Mesothelial cell of epicardium (in vitro differentiated cells): ENCODE measurements around the gene ZMYND8. TPM values are rescaled to one million over a fixed set of nuclear protein-coding genes. Genes with fewer than 3 reads are reported as not detected.
"Not testable (repeated sequence)": the region's sequence is repeated elsewhere in the genome, so short reads cannot be mapped to it uniquely, and the experiment has no call there.

Experiments used
- DNase-seq, 2 experiments: peaks; one replicate each; pipeline ENCODE4 v3.0.0; 2021; ENCODE audit warnings: low spot score in 2 of 2; ENCODE audit not compliant: unreplicated experiment in 2 of 2
- H3K27ac Mint-ChIP-seq: 2 replicates; pipeline ENCODE4 v1.8.0; 2021; ENCODE audit warnings: mixed read lengths
- H3K27me3 Mint-ChIP-seq: 2 replicates; pipeline ENCODE4 v1.8.0; 2021; ENCODE audit warnings: low read depth, mixed read lengths
- H3K36me3 Mint-ChIP-seq: 2 replicates; pipeline ENCODE4 v1.8.0; 2021; ENCODE audit warnings: mixed read lengths
- H3K4me1 Mint-ChIP-seq: 2 replicates; pipeline ENCODE4 v1.8.0; 2021; ENCODE audit warnings: mixed read lengths
- H3K4me3 Mint-ChIP-seq: 2 replicates; pipeline ENCODE4 v1.8.0; 2021; ENCODE audit warnings: mild to moderate bottlenecking, moderate library complexity, mixed read lengths
- H3K9me3 Mint-ChIP-seq: 2 replicates; pipeline ENCODE4 v1.8.0; 2021; ENCODE audit warnings: mixed read lengths
- total RNA-seq: library from RNA; stranded (reverse); gene quantifications from 3 replicates; pipeline ENCODE4 v1.2.1, GENCODE V29; 2021
- TF ChIP-seq, protein P1 (sequence below): fragments of 200-600 bp; sonication (generic); IDR thresholded peaks from one replicate; pipeline ENCODE4 v1.5.0; 2021; ENCODE audit warnings: antibody characterized with exemption; ENCODE audit not compliant: unreplicated experiment

Gene ZMYND8
- total RNA-seq, 1 donor from 2014 or later, result 120 TPM

DNA sequence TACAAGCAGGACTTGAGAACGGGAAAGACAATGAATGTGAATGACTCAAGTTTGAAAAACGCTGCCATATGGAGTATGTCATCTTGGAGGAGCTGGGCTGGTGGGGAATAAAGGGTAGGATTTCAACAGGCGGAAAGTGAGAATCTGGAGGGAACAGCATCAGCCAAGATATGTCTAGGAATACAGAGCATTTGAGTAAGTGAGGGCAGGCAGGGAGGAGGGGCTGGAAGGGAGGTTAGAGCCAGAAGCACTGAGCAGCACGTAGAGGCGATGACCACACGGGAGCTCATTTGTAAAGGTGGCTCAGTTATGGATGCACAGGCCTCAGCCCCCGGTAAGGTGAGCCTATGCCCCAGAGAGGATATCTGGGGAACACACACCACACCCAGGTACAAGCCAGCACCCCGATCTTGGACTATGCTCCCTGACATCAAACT lies 115.1 kb downstream of the ZMYND8 start:
- TF ChIP-seq, protein P1, sequence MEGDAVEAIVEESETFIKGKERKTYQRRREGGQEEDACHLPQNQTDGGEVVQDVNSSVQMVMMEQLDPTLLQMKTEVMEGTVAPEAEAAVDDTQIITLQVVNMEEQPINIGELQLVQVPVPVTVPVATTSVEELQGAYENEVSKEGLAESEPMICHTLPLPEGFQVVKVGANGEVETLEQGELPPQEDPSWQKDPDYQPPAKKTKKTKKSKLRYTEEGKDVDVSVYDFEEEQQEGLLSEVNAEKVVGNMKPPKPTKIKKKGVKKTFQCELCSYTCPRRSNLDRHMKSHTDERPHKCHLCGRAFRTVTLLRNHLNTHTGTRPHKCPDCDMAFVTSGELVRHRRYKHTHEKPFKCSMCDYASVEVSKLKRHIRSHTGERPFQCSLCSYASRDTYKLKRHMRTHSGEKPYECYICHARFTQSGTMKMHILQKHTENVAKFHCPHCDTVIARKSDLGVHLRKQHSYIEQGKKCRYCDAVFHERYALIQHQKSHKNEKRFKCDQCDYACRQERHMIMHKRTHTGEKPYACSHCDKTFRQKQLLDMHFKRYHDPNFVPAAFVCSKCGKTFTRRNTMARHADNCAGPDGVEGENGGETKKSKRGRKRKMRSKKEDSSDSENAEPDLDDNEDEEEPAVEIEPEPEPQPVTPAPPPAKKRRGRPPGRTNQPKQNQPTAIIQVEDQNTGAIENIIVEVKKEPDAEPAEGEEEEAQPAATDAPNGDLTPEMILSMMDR, result no peak
- peaks cover 42% of the 10 kb centered on the region for H3K36me3 Mint-ChIP-seq
- no peaks in the 10 kb centered on the region for H3K9me3 Mint-ChIP-seq
- no peak for DNase-seq
- H3K4me1 Mint-ChIP-seq, result peaks cover 23% of the 10 kb centered on the region
- no peaks in the 10 kb centered on the region for H3K27me3 Mint-ChIP-seq
- H3K4me3 Mint-ChIP-seq, result no peak overlapping the region
- H3K27ac Mint-ChIP-seq, result peak overlapping the region; percentile 6

DNA sequence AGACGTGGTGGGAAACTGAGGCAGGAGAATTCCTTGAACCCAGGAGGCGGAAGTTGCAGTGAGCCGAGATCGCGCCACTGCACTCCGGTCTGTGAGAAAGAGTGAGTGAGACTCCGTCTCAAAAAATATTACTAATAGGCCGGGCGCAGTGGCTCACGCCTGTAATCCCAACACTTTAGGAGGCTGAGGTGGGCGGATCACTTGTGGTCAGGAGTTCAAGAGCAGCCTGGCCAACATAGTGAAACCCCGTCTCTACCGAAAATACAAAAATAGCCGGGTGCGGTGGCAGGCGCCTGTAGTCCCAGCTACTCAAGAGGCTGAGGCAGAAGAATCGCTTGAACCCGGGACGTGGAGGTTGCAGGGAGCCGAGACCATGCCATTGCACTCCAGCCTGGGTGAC lies 116.4 kb downstream of the ZMYND8 start:
- H3K36me3 Mint-ChIP-seq, result peaks cover 40% of the 10 kb centered on the region
- DNase-seq, H3K27me3 Mint-ChIP-seq, H3K27ac Mint-ChIP-seq, H3K4me3 Mint-ChIP-seq, H3K9me3 Mint-ChIP-seq: not testable (repeated sequence)
- peaks cover 23% of the 10 kb centered on the region for H3K4me1 Mint-ChIP-seq

DNA sequence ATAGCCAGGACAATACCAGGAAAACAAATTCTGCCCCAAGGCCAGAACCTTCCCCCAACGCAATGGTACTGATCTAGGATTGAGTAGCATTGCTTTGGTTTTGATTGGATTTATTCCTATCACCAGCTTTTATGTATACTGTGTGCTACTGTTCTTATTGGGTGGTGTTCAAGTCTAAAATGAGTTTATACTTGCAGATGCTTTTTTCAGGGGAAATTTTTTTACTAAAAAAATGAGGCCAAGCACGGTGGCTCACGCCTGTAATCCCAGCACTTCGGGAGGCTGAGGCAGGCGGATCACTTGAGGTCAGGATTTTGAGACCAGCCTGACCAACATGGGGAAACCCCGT lies 116.8 kb downstream of the ZMYND8 start:
- H3K36me3 Mint-ChIP-seq, result peaks cover 40% of the 10 kb centered on the region

DNA sequence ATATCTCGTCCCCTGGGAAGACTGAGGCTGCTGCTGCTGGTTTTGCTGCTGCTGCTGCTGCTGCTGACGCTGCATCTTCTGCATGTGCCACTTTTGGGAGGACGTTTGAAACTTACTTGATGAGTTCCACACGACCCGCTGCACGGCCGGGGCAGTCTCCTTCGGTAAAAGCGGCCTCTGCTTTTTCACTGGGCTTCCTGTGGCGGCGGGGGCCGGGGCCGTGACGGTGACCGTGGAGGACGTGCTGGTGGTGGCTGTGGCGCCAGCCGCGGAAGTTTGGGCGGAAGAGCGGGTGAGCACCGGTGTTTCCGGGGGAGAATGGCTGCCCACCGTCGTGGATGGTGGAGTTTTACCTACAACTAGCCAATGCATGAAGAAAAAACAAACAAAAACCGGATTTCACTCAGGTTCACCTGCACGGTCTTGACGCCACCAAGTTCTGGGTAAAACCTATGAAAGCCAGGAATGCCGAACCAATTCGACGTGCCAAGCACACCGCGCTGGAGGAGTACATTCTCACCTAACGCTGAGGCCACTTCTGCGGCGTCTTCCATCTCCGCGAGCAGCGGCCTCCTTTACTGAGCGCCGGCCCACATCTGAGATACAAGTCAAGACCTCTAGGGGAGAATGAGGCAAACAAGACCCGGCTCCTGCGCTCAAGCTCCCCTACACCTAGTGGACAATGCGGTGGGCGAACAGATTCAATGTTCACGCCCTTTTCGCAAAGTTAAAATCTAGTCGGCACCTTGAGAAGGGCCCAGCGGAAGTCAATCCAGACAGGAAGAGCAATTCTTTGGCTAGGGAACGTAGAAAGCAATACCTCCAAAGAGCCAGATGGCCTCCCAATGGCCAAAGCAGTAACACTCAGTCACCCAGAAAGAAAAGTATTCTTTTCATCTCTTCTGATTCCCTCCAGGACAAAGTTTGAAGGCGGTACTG lies 117.5 kb downstream of the ZMYND8 start:
- Mint-ChIP-seq H3K4me1 (peaks cover 23% of the 10 kb centered on the region), H3K4me3 (no peak overlapping the region), H3K36me3 (peaks cover 44% of the 10 kb centered on the region), H3K27ac (peak overlapping the region; percentile 39), H3K9me3 (no peaks in the 10 kb centered on the region), H3K27me3 (no peaks in the 10 kb centered on the region)
- DNase-seq, result no peak
- TF ChIP-seq, protein P1, result no peak

More for the DNA sequence above, 116.8 kb downstream of the ZMYND8 start:
- Mint-ChIP-seq H3K4me3 (no peak overlapping the region), H3K9me3 (no peaks in the 10 kb centered on the region), H3K4me1 (peaks cover 23% of the 10 kb centered on the region), H3K27me3 (no peaks in the 10 kb centered on the region), H3K27ac (no peak overlapping the region)
- TF ChIP-seq, protein P1, result no peak
- DNase-seq, result no peak

DNA sequence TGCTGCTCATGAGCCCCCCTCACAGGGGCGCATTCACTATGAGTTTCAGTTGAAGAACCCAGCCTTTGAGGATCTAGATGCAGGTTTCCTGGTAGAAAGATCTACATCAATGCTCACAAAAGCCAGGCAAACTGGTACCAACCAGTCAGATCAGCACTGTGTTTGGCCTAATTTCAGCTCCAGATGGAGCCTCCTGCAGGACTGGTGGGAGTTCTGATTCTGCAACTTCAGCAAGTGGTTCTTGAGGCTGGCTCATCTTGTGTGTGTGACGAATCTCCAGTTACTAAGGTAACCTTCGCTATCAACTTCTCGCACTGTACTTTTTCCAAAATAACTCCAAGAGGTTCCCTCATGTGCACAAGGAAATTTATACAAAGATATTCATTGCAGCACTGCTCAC lies 118.8 kb downstream of the ZMYND8 start:
- no peak for DNase-seq
- Mint-ChIP-seq H3K4me3 (no peak overlapping the region), H3K27me3 (no peaks in the 10 kb centered on the region), H3K36me3 (peaks cover 46% of the 10 kb centered on the region), H3K9me3 (no peaks in the 10 kb centered on the region), H3K27ac (no peak overlapping the region), H3K4me1 (peaks cover 10% of the 10 kb centered on the region)
- TF ChIP-seq, protein P1, result no peak

DNA sequence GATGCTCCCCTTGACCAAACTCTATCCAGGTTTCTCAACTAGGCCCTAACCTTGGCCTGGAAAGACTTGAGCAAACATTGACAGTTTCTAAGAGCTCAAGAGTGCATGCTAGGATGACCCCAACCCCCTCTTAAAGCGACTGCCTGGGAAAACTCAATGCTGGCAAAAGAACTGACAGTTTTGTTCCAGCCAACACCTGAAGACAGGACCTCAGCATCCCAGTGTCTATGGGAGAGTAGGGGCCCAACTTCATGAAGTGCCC lies 119.9 kb downstream of the ZMYND8 start:
- Mint-ChIP-seq H3K27ac (peak overlapping the region; percentile 50), H3K9me3 (no peaks in the 10 kb centered on the region), H3K4me3 (no peak overlapping the region), H3K4me1 (peaks cover 6% of the 10 kb centered on the region), H3K27me3 (no peaks in the 10 kb centered on the region), H3K36me3 (peaks cover 49% of the 10 kb centered on the region)
- TF ChIP-seq, protein P1, result no peak
- no peak for DNase-seq
